IPS DF 6.9 (cell line): ENCODE measurements around the gene ESAM.

ENCODE experiments used
- DNase-seq: peaks from one replicate; pipeline ENCODE4 v3.0.0-alpha.2; 2013; ENCODE audit warnings: low read depth, low spot score
- H3K27ac ChIP-seq: one replicate; pipeline ENCODE4 v1.5.1; 2013; ENCODE audit warnings: low read length, control low read depth
- H3K27me3 ChIP-seq: 2 replicates; pipeline ENCODE4 v1.6.1; 2013; ENCODE audit warnings: mild to moderate bottlenecking, low read length; ENCODE audit not compliant: control insufficient read depth, insufficient read depth
- H3K36me3 ChIP-seq: 2 replicates; pipeline ENCODE4 v1.6.1; 2013; ENCODE audit warnings: low read length; ENCODE audit not compliant: control insufficient read depth, insufficient read depth
- H3K4me1 ChIP-seq: 2 replicates; pipeline ENCODE4 v1.6.1; 2013; ENCODE audit warnings: low read length; ENCODE audit not compliant: control insufficient read depth, insufficient read depth
- H3K4me3 ChIP-seq: 2 replicates; pipeline ENCODE4 v1.5.1; 2013; ENCODE audit warnings: mild to moderate bottlenecking, low read length
- H3K9me3 ChIP-seq: 2 replicates; pipeline ENCODE4 v1.6.1; 2013; ENCODE audit warnings: low read length, inconsistent platforms; ENCODE audit not compliant: control insufficient read depth, insufficient read depth
- WGBS: extraction: QIAGEN DNeasy Blood & Tissue Kit; methylation state at CpG from one replicate; pipeline ENCODE4 v1.1.7; 2013; ENCODE audit warnings: mixed read lengths, missing lambda C conversion rate; ENCODE audit not compliant: insufficient read length, insufficient coverage; 5-methylcytosine and 5-hydroxymethylcytosine counted together

The ESAM gene

GRCh38 chr11:124716591-124716990 lies 45.5 kb downstream of the ESAM start:
- no CpG with 5 or more reads among the region's 3 CpGs for WGBS
- Histone ChIP-seq H3K9me3 (no peaks in the 10 kb centered on the region), H3K36me3 (no peaks in the 10 kb centered on the region), H3K4me1 (no peaks in the 10 kb centered on the region), H3K27me3 (peaks cover 51% of the 10 kb centered on the region), H3K27ac (no peak overlapping the region), H3K4me3 (no peak overlapping the region)
- no peak for DNase-seq

- Histone ChIP-seq H3K36me3 (no peaks in the 10 kb centered on the region), H3K27me3 (peaks cover 16% of the 10 kb centered on the region), H3K4me3 (no peak overlapping the region), H3K9me3 (no peaks in the 10 kb centered on the region), H3K4me1 (no peaks in the 10 kb centered on the region), H3K27ac (no peak overlapping the region)
- no CpG with 5 or more reads among the region's 3 CpGs for WGBS
- no peak for DNase-seq
These were observed 49.7 kb downstream of the ESAM start for GRCh38 chr11:124712392-124712791.

- H3K27me3 ChIP-seq = no peaks in the 10 kb centered on the region
- H3K27ac ChIP-seq = no peak overlapping the region
- no peaks in the 10 kb centered on the region for H3K9me3 ChIP-seq
- no peaks in the 10 kb centered on the region for H3K4me1 ChIP-seq
- WGBS = no CpG with 5 or more reads among the region's 4 CpGs
- DNase-seq = no peak
- H3K36me3 ChIP-seq = no peaks in the 10 kb centered on the region
- H3K4me3 ChIP-seq = no peak overlapping the region
These were observed 54.3 kb downstream of the ESAM start for GRCh38 chr11:124707829-124708228.
